HG02852 (cell line): ENCODE measurements around the gene MSRB3.

Experiments
- ATAC-seq: cut with Tn5 transposase; IDR thresholded peaks from one replicate; pipeline ENCODE4 v1.9.1; 2021; ENCODE audit warnings: mild to moderate bottlenecking, moderate library complexity; ENCODE audit not compliant: unreplicated experiment

MSRB3 gene

DNA sequence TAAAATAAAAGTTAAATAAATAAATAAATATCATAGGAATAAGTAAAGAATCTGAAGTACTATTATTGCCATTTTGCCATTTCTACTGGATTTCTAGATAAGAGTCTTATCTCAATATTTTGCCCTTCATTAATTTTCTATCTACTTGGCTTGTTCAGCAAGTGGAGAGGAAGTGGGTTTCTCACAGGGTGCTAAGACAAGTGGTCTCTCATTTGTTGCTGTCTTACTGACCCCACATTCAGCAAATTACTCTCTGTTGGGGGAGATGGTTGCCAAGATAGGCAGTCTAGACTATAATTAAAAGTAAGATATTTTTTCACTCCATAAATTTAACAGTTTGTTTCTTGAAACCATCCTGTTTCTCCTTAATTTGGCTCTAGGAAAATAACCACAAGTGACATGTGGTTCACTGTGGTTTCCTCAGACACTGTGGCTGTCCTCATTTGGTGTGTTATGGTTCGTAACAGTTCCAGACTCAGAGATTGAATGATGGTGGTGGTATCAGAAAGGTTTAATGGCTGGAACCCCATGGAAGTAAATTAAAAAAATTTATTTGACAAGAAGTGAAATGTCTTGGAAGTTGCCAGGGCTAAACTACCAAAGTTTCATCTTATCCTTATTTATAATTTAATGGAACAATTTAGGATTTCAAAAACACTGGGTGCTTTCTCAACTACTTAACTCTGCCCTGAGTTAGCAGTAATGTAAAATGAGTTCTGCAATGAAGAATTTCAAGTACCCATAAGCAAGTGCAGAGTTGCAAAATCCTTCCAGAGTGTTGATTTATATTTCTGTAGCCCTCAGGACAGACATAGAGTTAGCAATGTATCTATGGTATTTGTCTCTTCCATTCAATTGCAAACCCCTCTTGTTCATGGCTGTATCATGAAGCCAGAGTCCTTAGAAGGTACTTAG is 214.8 kb downstream of the MSRB3 start:
- ATAC-seq = no peak

DNA sequence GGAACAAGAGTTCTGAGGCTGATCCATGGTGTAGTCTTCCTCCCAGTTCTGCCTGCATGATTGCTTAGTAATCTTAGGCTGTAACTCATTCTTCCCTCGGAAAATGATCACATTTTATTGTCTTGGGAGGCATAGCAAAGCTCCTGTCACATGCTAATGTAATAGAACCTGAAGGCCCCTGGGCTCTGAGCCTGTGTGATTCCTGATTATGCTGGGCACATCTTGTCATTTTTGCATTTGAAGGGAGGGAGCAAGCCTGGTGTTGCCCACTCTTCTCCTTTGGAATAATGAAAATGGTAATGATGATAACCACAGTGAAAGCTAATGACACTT is 215.4 kb downstream of the MSRB3 start:
- ATAC-seq = no peak

DNA sequence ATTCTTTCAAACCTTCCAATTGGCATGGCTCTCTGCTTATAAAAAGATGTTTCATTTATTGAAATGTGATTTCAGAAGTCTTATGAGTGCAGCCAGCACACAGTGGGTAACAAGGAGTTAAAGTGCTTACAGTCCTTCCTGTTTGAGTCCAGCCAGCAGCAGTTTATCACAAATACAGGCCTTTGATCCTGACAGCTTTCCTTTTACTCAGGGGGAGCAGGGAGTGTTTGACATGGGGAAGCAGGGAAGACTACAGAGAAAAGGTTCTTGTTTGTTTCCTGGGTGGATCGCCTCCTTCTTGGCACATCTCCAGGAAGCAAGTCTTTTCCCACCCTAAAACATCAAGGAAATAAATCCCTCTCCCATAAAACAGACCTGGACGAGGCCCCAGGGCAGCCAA is 216.1 kb downstream of the MSRB3 start:
- no peak for ATAC-seq

DNA sequence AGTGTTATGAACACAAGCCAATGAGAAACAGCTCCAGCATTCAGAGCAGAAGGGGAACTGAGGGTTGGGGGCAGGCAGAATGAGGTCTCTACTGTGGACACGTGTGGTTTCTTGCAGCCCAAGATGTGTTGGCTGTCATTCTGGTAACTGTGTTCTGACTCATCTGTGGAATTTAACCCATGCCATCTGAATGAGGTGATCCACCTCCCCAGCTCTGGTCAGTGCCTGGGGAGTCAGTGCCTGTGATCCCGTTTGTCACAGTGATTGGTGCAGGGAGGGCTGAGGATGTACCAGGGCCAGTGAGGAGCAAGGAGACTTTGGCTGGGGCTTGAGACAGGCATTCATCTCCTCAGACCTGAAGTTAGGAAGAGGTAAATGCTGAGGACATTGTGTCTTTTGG is 216.8 kb downstream of the MSRB3 start:
- ATAC-seq = no peak

DNA sequence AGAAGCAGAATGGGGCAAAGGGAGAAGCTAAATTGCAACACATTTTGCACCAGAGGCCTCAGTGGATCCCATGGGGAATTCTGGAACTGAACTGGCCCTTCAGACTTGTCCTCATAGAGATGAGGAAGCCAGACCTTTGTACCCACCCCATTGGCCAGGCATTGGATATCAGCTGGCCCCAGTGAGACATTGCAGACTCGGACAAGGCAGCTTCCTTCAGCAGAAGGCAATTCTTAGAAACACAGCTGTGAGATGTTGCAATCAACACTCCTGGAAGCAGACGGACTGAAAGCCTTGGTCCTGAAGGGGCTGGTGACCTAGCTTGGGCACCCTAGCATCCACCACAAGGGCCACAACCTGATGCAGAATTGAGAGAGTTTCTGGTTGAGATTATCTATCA is 218.1 kb downstream of the MSRB3 start:
- no peak for ATAC-seq

DNA sequence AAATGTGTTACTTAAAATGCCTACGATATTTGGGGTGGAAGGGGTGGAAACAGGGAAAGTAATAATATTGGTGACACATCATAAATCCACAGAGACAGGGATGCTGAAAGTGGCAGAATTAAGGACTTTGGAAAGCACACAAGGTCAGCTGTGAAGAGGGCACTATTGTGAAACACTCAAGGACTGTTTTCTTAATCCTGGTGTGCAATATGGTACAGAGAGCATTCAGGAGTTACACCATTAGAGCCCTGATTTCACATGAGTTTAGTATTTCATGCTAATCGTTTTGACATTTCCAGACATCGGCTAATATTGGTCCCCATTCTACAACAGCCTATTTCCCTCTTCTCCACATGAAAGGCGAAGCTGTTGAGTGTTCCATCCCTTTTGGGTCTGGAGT is 219.2 kb downstream of the MSRB3 start:
- ATAC-seq = no peak

DNA sequence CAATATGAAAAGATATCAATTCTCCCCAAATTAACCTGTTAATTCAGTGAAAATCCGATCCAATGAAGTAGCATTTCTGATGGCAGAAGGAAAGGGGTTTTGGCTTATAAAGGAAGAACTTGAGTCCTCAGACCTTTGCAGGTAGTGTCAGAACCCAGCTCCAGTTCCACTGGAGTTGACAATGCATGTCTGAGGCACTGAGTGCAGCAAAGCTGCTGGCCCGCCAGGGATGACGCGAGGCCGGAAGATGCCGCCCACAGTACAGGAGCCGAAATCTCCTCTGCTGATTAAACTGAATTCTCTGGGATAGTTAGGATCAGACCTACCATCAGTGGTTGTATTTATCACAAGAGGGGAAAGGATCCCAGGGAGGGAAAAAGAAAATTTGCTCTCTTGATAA is 220.7 kb downstream of the MSRB3 start:
- ATAC-seq = no peak

DNA sequence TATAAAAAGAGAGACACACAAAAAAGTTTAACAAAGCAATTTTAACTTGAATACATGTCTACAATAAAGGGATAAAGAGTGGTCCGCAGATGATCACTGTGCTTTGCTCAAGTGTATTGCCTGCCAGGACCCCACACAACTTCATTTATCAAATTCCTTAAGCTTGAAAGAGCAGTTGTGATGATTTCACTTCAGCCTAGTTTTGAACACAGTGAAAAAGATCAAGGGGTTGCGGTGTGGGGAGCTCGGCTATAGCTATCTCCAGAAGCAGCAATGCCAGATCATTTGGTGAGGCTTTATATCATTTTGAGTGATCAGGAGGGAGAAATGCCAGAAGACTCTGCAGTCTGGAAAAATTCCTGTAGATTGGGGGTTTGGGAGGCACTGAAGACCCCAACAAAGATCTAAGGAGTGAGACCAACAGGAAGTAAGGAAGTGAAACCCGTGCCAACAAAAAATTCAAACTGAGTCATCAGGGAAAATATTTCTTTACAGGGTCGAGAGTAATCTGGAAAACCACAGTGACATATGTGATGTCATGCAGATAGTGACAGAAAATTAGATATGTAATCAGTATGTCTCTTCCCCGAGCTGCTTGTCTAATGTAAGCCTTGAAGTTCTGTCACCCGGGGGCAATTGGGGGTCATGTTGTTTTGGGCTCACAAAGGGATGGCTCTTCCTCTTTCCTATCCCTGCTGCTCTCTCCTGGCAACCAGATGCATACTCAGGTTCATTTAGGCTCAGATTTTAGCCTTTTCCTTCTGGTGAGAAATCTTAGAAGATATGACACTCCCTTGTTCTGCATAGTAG is 221.8 kb downstream of the MSRB3 start:
- ATAC-seq = no peak

DNA sequence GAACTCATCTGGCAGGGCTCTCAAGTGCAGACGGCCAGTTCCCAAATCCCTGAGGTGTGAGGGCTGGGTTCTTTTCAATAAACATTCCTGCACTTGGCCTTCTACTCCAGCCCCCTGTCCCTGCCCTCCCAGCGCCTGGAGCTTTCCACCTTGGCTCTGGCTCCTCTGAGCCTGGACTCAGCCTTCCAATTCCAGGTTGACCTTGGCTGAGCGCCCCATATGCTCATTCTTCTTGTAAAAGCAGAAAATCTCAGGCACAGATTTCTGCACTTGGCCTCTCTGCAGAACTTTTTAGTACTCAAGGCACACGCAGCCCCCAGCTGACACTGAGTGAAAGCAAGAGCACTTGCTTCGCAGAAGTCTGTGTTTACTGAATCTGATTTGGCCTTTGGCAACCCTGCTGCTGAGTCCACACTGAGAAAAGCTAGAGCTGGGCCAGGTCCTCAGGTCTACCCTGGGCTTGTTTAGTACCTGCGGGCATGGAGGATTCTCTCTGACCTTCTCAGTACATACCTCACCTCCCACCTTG is 222.7 kb downstream of the MSRB3 start:
- no peak for ATAC-seq

DNA sequence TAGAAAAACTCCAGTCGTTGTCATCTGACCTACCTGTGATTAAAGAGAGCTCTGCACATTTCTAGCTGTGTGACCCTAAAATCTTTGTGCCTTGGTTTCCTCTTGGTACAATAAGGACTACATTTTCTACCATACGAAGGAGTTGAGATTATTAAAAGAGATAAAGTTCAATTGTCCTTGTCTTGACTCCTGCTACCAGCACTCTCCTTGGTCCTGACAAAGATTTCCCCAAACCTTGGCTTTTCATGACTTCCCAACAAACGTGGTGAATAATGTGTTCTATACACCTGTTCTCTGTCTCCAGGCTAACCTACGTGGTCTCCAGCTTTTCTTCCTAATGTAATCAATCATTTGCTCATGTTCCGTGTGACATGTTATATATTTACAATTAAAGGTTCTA is 223.5 kb downstream of the MSRB3 start:
- ATAC-seq = no peak

DNA sequence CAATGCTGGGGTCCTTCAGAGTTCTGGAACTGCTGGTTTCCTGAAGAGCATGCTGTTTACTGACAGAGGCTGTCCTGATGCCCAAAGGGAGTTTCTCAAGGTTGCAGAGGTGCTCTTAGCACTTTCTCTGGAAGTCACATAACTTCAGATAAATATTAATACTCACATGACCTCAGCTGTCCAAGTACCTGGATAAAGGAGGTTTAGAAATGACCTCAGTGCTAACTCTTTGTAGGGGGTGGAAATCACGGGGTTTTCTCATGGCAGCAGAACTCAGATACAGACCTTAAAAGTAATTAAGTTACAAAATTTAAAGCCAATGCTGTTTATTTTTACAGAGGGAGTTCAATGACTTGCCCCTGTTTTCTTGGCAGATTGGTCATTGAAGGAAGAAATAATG is 225.9 kb downstream of the MSRB3 start:
- ATAC-seq = no peak

DNA sequence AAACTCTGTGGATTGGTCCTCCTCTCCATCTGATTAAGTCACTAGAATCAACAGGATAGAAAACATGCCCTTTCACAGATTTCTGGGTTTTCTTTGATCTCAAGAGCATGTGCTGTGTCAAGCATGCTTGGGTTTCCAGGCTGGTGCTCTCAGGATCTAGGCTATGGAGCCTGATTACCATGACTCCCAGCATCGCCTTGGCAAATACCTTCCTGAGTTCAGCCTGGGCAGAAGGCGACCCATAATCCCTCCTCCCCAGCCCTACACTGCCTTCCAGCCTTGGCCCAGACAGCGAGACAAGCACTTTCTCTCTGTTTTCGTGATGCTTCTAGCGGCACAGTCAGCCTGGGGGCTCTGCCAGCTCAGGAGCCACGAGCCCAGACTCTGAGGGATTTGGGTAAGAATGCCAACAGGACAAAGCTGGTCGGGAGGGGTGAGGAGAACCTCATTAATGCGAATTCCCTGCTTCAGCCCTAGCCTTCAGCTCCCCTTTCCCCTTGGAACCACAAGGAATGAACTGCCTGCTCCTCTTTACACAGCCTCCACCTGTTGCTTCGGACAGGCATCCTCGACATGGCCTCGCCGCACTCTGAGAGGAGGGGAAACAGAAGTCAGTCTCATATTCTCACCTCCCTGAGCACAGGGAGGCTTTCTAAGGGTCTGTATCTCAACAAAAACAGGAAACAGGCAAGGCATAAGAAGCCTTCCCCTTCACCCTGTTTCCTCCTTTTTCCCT is 227.1 kb downstream of the MSRB3 start:
- no peak for ATAC-seq

DNA sequence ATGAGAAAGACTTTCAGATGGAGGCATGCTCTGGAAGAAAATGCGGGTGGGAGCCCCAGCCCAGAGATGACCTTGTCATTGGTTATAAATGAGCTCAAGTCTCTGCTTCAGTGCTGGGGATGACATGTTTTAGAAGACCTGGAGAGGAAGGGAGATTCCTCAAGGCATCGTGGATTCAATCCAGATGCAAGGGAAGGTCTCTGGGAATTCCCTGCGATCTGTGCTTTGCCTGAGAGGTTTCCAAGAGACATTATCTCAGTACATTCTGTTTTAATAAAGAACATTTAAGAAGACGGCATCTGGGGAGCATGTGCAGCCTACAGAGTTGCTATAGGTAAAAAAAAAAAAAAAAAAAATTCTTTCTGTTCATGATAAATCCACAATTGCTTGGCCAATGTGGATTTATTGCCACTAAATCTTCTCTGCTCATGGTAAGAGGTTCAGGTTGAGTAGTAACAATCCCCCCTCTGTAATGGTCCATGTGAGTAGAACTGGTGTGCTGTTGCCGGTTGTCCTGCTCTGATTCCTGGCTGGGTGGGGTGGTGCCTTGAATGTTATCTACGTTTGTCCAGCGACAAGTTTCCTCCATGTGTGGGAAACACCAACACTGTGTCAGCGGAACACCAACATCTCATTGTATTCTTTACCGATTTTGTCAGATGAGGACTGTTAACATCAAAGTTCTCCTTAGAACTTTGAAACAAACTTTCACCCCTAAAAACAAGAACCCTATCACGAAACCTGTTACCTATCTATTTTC is 230.0 kb downstream of the MSRB3 start:
- ATAC-seq = no peak

DNA sequence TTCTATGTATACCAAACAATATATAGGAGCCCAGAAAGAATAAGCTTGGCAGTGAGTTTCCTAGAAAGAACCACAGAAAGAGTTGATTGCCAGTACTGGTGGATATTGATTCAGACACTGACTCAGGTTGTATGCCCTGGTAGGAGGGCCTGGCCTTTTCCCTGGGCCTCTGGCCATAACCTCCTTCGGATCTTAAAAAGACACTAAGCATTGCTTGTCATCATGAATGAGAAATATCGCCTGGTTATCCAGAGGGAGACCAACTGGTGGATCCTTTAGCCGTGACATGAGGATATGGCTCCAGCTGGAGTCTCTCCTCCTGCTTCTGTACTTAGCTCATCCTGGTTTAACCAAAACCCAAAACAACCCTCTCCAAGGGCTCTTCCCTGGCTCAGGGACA is 231.5 kb downstream of the MSRB3 start:
- ATAC-seq = no peak

DNA sequence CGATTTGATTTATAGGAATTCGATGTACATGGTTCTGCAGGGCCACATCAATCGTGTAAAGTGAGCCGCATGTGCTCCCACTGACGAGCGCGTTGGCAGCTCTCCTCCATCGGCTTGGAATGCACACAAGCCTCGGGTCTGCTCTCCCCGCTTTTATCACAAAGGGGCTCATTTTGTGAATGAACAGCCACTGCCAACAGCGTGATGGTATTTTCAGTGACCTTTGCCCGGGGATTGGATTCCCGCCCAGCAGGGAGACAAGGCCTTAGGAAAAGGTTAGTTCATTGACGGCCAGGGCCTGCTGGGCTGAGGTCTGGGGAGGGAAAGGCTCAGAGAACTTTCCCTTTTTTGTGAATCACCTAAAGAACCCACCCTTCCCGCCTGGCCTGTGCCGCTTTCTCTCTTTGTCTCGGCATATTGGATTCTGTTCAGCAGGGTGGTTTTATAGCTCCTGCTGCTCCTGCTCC is 232.1 kb downstream of the MSRB3 start:
- ATAC-seq = no peak

DNA sequence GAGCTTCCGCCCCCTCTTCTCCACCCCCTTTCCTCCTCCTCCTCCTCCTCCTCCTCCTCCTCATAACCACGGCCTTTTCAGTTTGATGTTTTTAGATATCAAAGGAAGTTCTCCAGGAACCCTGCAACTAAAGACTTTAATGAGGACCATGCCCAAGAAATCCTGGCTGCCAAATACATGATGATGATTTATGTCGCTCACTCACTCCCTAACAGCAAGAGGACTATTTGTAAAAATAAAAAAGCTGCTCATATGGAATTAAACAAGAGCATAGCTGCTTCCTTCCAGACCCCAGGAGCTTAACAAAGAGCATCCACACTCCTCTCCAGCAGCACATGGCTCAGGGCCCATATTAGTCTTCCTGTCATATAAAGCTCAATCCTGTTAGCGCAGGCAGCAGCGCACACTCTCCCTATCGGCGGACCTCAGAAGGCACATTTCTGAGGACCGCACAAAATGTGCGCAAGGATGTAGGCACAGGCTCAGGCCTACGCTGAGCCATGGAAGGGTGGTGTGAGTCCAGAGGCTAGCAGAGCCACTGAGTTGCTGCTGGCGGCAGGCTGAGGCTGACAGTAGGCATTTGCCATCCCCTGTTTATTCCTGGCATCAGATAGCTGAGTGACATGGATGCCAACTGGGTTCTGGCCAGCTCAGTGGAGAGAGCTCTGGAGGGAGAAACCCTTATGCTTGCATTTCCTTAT is 232.8 kb downstream of the MSRB3 start:
- ATAC-seq = no peak

DNA sequence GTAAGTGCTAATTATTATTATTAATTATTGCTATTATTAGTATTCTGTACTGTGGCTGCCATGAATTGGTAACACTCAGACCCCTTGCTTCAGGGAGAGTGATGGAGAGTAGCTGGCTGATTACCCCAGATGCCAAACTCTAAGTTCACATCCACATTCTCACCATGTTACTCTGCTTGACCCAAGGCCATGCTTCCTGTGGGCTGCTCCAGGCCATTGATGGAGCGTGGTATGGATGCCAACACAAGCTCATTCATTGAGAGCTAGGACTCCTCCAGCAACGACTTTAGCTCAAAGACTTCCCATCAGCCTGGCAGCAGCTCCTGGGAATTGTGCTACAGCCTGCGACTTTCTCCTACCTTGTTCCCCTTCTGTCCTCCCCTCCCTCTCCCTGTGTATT is 233.4 kb downstream of the MSRB3 start:
- ATAC-seq = no peak
